Hepatocyte (in vitro differentiated cells): ENCODE results near the gene HNF1A.

Experiments used
- EZH2phosphoT487 ChIP-seq: fragments of 200-600 bp; sonication (generic); IDR thresholded peaks from one replicate; pipeline ENCODE4 v1.6.1; 2018; ENCODE audit warnings: antibody characterized with exemption, mild to moderate bottlenecking, low read depth, moderate library complexity; ENCODE audit not compliant: unreplicated experiment, severe bottlenecking
- TF ChIP-seq, protein P1 (sequence below): fragments of 200-600 bp; sonication (generic); IDR thresholded peaks from 2 replicates; pipeline ENCODE4 v1.5.1; 2016; ENCODE audit warnings: antibody characterized with exemption, mild to moderate bottlenecking; ENCODE audit not compliant: poor library complexity

DNA sequence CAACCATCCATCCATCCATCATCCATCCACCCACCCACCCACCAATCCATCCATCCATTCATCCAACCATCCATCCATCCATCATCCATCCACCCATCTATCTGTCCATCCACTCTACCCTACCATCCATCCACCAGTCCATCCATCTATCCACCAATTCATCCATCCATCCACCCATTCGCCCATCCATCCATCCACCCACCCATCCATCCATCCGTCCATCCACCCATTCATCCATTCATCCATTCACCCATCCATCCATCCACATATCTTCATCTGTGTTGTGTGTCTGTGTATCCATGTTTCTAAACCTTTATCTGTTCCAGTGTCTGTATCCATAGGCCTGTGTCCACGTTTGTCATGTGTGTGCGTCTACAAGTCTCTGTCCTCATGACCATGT is 9.9 kb downstream of the HNF1A start:
- TF ChIP-seq, protein P1, sequence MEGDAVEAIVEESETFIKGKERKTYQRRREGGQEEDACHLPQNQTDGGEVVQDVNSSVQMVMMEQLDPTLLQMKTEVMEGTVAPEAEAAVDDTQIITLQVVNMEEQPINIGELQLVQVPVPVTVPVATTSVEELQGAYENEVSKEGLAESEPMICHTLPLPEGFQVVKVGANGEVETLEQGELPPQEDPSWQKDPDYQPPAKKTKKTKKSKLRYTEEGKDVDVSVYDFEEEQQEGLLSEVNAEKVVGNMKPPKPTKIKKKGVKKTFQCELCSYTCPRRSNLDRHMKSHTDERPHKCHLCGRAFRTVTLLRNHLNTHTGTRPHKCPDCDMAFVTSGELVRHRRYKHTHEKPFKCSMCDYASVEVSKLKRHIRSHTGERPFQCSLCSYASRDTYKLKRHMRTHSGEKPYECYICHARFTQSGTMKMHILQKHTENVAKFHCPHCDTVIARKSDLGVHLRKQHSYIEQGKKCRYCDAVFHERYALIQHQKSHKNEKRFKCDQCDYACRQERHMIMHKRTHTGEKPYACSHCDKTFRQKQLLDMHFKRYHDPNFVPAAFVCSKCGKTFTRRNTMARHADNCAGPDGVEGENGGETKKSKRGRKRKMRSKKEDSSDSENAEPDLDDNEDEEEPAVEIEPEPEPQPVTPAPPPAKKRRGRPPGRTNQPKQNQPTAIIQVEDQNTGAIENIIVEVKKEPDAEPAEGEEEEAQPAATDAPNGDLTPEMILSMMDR: no peak
- TF ChIP-seq EZH2phosphoT487: no peak
